Panc1 (cell line): ENCODE data around the gene PTPRZ1.

Experiments used
- SIN3A ChIP-seq: IDR thresholded peaks from 2 replicates; pipeline ENCODE4 v1.6.1; 2012; ENCODE audit warnings: low read depth, mild to moderate bottlenecking, low read length, moderate library complexity, borderline replicate concordance; ENCODE audit not compliant: insufficient read depth
- TF ChIP-seq, protein P1 (sequence below): fragments of 450-650 bp; IDR thresholded peaks from 2 replicates; pipeline ENCODE4 v1.5.1; 2017; ENCODE audit warnings: mild to moderate bottlenecking
- TF ChIP-seq, protein P2 (sequence below), 2 experiments: IDR thresholded peaks; 2 replicates each; pipeline ENCODE4 v1.6.1; 2011 to 2012; ENCODE audit warnings: low read depth in 2 of 2, control low read depth in 1 of 2, low read length in 1 of 2, mild to moderate bottlenecking in 1 of 2, moderate library complexity in 1 of 2; ENCODE audit not compliant: insufficient read depth in 1 of 2

GRCh38 chr7:121932768-121933167 is 59.8 kb downstream of the PTPRZ1 start:
- TF ChIP-seq, protein P1, sequence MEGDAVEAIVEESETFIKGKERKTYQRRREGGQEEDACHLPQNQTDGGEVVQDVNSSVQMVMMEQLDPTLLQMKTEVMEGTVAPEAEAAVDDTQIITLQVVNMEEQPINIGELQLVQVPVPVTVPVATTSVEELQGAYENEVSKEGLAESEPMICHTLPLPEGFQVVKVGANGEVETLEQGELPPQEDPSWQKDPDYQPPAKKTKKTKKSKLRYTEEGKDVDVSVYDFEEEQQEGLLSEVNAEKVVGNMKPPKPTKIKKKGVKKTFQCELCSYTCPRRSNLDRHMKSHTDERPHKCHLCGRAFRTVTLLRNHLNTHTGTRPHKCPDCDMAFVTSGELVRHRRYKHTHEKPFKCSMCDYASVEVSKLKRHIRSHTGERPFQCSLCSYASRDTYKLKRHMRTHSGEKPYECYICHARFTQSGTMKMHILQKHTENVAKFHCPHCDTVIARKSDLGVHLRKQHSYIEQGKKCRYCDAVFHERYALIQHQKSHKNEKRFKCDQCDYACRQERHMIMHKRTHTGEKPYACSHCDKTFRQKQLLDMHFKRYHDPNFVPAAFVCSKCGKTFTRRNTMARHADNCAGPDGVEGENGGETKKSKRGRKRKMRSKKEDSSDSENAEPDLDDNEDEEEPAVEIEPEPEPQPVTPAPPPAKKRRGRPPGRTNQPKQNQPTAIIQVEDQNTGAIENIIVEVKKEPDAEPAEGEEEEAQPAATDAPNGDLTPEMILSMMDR = no peak
- TF ChIP-seq, protein P2, sequence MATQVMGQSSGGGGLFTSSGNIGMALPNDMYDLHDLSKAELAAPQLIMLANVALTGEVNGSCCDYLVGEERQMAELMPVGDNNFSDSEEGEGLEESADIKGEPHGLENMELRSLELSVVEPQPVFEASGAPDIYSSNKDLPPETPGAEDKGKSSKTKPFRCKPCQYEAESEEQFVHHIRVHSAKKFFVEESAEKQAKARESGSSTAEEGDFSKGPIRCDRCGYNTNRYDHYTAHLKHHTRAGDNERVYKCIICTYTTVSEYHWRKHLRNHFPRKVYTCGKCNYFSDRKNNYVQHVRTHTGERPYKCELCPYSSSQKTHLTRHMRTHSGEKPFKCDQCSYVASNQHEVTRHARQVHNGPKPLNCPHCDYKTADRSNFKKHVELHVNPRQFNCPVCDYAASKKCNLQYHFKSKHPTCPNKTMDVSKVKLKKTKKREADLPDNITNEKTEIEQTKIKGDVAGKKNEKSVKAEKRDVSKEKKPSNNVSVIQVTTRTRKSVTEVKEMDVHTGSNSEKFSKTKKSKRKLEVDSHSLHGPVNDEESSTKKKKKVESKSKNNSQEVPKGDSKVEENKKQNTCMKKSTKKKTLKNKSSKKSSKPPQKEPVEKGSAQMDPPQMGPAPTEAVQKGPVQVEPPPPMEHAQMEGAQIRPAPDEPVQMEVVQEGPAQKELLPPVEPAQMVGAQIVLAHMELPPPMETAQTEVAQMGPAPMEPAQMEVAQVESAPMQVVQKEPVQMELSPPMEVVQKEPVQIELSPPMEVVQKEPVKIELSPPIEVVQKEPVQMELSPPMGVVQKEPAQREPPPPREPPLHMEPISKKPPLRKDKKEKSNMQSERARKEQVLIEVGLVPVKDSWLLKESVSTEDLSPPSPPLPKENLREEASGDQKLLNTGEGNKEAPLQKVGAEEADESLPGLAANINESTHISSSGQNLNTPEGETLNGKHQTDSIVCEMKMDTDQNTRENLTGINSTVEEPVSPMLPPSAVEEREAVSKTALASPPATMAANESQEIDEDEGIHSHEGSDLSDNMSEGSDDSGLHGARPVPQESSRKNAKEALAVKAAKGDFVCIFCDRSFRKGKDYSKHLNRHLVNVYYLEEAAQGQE (IDR thresholded peaks at IDR 0.05; ENCODE audit: insufficient read depth in 1 of 2, low read depth in 2 of 2, low read length in 1 of 2) = no peak
- TF ChIP-seq SIN3A = no peak
